ENCODE measurements around the gene CDH4.
"Not testable (repeated sequence)": the region's sequence is repeated elsewhere in the genome, so short reads cannot be mapped to it uniquely, and the experiment has no call there.

Gene CDH4

DNA sequence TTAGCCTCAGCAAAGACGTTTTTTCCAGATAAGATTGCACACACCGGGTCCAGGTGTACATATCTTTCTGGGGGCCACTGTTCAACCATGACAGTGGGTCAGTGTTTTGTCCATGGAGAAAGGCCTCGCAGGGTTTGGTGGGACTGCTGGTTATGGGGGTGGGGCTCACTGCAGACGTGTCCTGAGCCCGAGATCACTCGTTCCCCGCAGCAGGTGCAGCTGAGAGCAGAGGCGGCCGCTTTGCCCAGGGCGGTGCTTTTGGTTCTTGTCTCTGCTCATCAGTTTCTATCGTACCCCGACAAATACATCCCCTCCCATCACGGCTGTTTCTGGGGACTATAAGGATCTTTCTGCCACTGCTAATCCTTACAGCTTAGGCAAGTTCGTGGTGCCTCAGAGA is 166.9 kb downstream of the CDH4 start:
- no peak for DNase-seq (ENCODE audit: low read depth)

- DNase-seq (ENCODE audit: low read depth): no peak
These were observed 167.4 kb downstream of the CDH4 start for GRCh38 chr20:61419501-61419900.

- DNase-seq (ENCODE audit: low read depth): no peak
These were observed 168.0 kb downstream of the CDH4 start for GRCh38 chr20:61420056-61420455.

DNA sequence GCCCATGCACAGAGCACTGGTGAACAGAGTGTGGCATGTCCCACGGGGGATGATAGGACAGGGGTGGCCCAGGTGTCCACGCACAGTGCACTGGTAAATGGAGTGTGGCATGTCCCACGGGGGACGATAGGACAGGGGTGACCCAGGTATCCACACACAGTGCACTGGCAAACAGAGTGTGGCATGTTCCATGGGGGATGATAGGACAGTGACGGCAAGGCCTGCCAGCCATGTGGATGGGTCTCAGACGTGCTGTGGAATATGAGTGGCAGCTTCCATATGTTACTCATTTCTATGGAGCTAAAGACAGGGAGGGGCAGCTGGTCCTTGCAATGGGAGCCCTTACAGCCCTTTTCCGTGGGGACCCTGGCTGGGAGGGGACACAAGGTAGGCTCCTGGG is 168.7 kb downstream of the CDH4 start:
- DNase-seq (ENCODE audit: low read depth): no peak

DNA sequence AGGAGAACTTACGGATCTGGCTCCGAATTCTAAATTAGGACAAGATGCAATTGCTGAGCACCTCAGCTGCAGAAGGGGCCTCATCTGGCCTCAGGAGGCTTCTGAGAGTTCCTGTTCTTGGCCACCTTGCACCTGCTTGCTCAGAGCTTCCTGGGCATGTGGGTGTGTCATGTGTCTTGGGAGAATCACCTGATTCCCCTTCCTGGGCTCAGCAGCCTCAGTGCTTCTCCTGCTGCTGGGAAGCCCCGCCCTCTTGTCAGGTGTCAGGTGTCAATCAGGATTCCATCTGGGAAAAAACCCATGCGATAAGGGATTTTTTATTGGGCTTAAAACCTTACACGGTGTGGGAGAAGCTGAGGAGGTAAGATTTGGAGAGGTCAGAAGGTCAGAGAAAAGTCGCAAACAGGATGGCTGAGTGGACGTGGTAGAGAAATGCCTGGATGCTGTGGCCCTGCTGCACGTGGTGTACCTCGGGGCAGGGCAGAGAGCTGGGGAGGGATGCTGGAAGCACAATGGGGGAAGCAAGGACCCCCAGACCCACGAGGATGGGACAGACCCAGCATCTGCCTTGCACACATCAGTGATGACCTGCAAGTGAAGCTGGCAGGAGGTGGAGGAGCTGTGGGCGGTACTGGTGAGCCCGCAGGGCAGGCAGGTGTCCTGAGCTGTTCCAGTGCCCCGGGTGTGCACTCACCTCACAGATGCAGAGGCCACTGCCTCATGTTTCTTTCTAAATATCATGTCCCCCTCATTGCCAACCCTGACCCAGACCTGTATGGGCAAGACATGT is 170.8 kb downstream of the CDH4 start:
- DNase-seq (ENCODE audit: low read depth): no peak

DNA sequence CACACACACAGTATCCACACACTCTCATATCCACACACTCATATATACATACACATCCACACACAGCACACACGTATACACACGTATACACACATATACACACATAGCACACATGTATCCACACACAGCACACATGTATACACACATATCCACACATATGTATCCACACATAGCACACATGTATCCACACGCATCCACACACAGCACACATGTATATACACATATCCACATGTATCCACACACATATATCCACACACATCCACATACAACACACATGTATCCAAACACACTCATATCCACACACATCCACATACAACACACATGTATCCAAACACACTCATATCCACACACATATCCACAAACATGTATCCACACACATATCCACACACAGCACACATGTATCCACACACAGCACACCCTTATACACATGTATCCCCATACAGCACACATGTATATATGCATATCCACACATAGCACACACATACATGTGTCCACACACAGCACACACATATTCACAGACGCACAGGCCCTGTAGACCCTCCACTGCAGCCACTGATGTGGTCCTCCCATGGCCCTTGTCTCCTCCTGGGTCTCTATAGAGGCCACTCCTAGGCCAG is 172.1 kb downstream of the CDH4 start:
- DNase-seq (ENCODE audit: low read depth): no peak

- DNase-seq (ENCODE audit: low read depth): no peak
These were observed 172.8 kb downstream of the CDH4 start for GRCh38 chr20:61424628-61425420.

DNA sequence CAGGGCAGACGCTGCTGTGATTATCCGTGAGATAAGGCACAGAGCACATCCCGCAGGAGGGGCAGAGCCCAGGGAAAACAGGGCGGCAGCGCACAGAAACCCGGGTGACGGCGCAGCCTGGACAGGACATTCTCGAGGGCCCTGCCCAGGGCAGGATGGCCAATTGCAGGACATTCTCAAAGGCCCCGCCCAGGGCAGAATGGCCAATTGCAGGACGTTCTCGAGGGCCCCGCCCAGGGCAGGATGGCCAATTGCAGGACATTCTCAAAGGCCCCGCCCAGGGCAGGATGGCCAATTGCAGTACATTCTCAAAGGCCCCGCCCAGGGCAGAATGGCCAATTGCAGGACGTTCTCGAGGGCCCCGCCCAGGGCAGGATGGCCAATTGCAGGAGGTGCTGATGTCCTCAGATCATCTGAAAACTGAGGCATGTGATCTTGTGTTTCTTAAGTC is 173.5 kb downstream of the CDH4 start:
- not testable (repeated sequence) for DNase-seq (ENCODE audit: low read depth)

GRCh38 chr20:61426352-61426751 is 174.3 kb downstream of the CDH4 start:
- DNase-seq (ENCODE audit: low read depth): no peak

DNA sequence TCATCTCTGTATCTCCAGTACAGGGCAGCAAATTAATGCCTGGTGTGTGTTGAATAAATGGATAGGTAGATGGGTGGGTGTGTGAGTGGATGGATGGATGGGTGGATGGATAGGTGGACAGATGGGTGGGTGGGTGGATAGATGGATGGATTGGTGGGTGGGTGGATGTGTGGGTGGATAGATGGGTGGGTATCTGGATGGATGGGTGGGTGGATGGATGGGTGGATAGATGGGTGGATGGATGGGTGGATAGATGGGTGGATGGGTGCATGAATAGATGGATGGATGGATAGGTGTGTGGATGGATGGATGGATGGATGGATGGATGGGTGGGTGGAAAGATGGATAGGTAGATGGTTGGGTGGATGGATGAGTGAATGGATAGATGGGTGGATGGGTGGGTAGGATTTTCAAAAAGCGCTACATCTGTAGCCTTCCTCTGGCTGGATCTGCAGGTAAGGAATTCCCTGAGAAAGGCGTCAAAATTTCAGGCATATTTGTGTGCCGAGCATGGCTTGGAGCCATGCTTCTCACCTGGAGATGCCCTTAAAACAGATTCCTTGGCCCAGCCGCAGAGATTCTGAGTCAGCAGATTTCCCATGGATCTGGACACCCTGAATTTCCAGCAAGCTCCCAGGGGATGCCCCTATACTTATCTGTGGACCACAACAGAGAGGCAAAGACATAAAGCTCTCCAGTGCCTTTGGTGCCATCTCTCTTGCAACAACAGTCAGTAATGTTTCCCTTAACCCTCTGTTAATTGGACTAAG is 177.6 kb downstream of the CDH4 start:
- DNase-seq (ENCODE audit: low read depth): no peak

GRCh38 chr20:61430228-61430624 is 178.2 kb downstream of the CDH4 start:
- DNase-seq (ENCODE audit: low read depth): no peak

GRCh38 chr20:61433176-61433575 is 181.1 kb downstream of the CDH4 start:
- DNase-seq (ENCODE audit: low read depth): no peak

DNA sequence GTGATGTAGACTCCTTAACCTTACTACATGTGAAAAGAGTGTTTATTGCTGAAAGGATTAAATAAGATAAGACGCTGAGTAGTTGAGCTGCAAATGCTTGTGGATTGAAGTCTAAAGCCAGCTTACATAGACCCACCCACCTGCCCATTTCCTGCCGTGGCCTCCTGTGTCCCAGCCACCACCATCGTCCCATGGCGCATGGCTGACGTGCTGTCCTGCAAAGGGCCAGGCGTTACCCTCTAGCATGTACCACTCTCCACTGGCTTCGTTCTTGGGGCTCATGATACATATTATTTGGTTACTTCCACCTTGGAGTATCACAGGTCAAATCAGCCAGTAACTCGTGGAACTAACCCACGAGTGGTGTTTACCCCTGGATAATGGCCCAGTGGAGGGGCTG is 181.8 kb downstream of the CDH4 start:
- no peak for DNase-seq (ENCODE audit: low read depth)

- DNase-seq (ENCODE audit: low read depth): no peak
These were observed 182.3 kb downstream of the CDH4 start for GRCh38 chr20:61434341-61434781.

- no peak for DNase-seq (ENCODE audit: low read depth)
These were observed 183.2 kb downstream of the CDH4 start for GRCh38 chr20:61435184-61435822.

DNA sequence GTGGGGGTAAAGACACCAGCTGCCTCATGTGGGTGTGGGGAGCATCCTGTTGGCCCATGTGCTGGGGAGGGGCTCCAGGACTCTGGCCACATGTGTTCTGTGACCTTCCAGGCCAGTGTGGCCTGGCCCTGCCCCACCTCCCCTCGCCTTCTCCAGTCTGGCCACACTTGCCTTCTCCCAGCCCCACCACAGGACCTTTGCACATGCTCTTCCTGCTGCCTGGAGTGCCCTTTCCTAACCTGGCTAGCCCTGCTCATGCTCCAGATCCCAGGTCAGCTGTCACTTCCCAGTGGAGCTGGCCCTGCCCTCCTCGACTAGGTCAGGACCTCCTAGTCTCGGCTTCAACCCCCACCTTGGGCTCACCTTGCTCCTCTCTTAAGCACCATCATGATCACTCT is 183.8 kb downstream of the CDH4 start:
- DNase-seq (ENCODE audit: low read depth): no peak

GRCh38 chr20:61436283-61436666 is 184.2 kb downstream of the CDH4 start:
- peak; percentile 87 for DNase-seq (ENCODE audit: low read depth)

GRCh38 chr20:61436667-61437279 is 184.7 kb downstream of the CDH4 start:
- DNase-seq (ENCODE audit: low read depth): peak; percentile 83

DNA sequence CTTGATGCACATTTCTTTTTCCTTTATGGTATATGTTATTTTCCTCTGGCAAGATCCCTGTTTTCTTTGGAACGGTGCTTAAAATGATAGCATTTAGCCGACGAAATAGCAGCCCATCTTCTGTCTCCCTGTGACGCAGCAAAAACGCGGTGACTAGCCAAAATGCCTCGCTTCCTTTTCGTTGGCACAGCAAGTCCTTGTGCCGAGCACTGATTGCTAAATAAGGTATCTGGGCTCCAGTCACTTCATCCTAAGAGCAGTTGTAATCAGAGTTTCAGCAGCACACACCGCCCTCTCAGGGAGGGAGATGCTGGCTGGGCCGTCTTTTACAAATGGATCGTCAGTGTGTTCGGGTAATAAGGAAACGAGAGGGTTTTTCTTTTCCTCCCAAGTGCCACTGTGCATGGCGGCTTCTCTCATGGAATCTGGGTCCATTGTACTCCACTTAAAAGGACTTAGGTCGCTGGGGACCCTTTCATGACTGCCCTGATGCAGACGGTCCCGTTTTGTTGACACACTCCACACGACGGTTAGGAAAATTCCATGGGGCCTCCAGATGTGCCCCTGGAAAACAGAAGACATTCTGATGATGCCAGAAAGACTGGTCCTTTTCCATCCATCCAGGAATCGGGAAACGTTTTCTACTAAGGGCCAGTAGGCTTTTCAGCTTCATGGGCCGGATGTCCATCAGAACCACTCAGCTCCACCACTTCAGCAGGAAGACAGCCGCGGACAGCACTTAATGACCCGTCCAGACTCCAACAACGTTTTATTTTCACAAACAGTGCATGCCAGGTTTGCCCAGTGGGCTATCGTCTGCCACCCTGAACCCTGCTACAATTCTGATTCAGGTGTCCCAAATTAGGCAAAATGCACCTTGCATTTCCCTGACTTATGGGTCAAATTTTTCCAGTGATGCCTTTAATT is 185.5 kb downstream of the CDH4 start:
- DNase-seq (ENCODE audit: low read depth): no peak

- DNase-seq (ENCODE audit: low read depth): no peak
These were observed 186.2 kb downstream of the CDH4 start for GRCh38 chr20:61438285-61438684.
